Endothelial cell of umbilical vein (primary cell): Measurements from ENCODE around the gene DOCK6. TPM values are rescaled to one million over a fixed set of nuclear protein-coding genes. Genes with fewer than 3 reads are reported as not detected.

Experiments
- BruUV-seq: library from RNA; stranded (reverse); fragments of 400-500 nt; replicated peaks from 2 replicates; lab custom pipeline; 2021; lab: Mats Ljungman, UMichigan
- CTCF ChIA-PET: fragments of 300-600, 350-600 bp; sonication (Branson Sonifier 250); formaldehyde crosslinking; loops from one replicate; lab custom pipeline; 2021; ENCODE audit warnings: antibody characterized with exemption, inconsistent platforms; lab: Charles Lee
- POLR2A ChIA-PET: fragments of 300-600, 350-600 bp; sonication (Branson Sonifier 250); formaldehyde crosslinking; loops from one replicate; lab custom pipeline; 2021; ENCODE audit warnings: antibody characterized with exemption, inconsistent platforms; lab: Charles Lee
- DNase-seq: peaks from one replicate; pipeline ENCODE4 v3.0.0-alpha.2; 2011; ENCODE audit warnings: low read depth, low spot score
- FAIRE-seq: peaks from 2 replicates; lab custom pipeline; 2011; peaks lifted over from hg19 to GRCh38; lab: Jason Lieb, UNC
- H2AFZ ChIP-seq: 2 replicates; pipeline ENCODE4 v1.6.0; 2012; ENCODE audit warnings: low read depth, low read length, control low read depth, inconsistent platforms
- H3K27ac ChIP-seq: 2 replicates; pipeline ENCODE4 v1.5.1; 2011; ENCODE audit warnings: low read depth, mild to moderate bottlenecking, control low read depth, low read length, moderate library complexity; ENCODE audit not compliant: insufficient read depth
- H3K27me3 ChIP-seq, 2 experiments: 2 replicates each; pipeline versions ENCODE4 v1.6.0 to v1.6.1; 2011; ENCODE audit warnings: low read length in 2 of 2, mixed read lengths in 1 of 2; ENCODE audit not compliant: control insufficient read depth in 2 of 2, insufficient read depth in 2 of 2
- H3K36me3 ChIP-seq, 2 experiments: 2 replicates in 1 of 2; 3 replicates in 1 of 2; pipeline ENCODE4 v1.5.1; 2011; ENCODE audit warnings: low read length in 2 of 2, mild to moderate bottlenecking in 1 of 2, moderate library complexity in 1 of 2; ENCODE audit not compliant: control insufficient read depth in 2 of 2, insufficient read depth in 2 of 2; ENCODE audit errors: extremely low read depth in 1 of 2
- H3K4me1 ChIP-seq: 3 replicates; pipeline ENCODE4 v1.5.1; 2011; ENCODE audit warnings: mild to moderate bottlenecking, low read length; ENCODE audit not compliant: control insufficient read depth, insufficient read depth; ENCODE audit errors: extremely low read depth
- H3K4me2 ChIP-seq: 2 replicates; pipeline ENCODE4 v1.6.1; 2011; ENCODE audit warnings: low read length, control low read depth, mixed read lengths; ENCODE audit not compliant: insufficient read depth
- H3K4me3 ChIP-seq, 3 experiments: fragments of 200-600 bp in 1 of 3; sonication (generic), shearing (Covaris generic) in 1 of 3; replicated peaks in 1 of 3; 2 replicates each; pipeline ENCODE4 v1.5.1; 2011 to 2016; ENCODE audit warnings: control low read depth in 3 of 3, low read length in 3 of 3, mild to moderate bottlenecking in 2 of 3, inconsistent platforms in 1 of 3, low read depth in 1 of 3, moderate library complexity in 1 of 3; ENCODE audit not compliant: insufficient read depth in 1 of 3
- H3K79me2 ChIP-seq: 2 replicates; pipeline ENCODE4 v1.6.0; 2012; ENCODE audit warnings: low read length, inconsistent platforms; ENCODE audit not compliant: control insufficient read depth, insufficient read depth
- H3K9ac ChIP-seq: replicated peaks from 2 replicates; pipeline ENCODE3; 2011; ENCODE audit warnings: low read length, control low read depth; ENCODE audit not compliant: insufficient read depth; ENCODE audit errors: extremely low read depth
- H3K9me1 ChIP-seq: replicated peaks from 3 replicates; pipeline ENCODE4 v1.6.0; 2011; ENCODE audit warnings: mild to moderate bottlenecking, low read length; ENCODE audit not compliant: control insufficient read depth, insufficient read depth; ENCODE audit errors: extremely low read depth
- H3K9me3 ChIP-seq: replicated peaks from 2 replicates; pipeline ENCODE4 v1.5.1; 2012; ENCODE audit warnings: low read length, inconsistent platforms; ENCODE audit not compliant: control insufficient read depth, insufficient read depth
- H4K20me1 ChIP-seq: replicated peaks from 2 replicates; pipeline ENCODE3; 2011; ENCODE audit warnings: mild to moderate bottlenecking, low read length; ENCODE audit not compliant: control insufficient read depth, insufficient read depth; ENCODE audit errors: extremely low read depth
- EZH2 ChIP-seq: IDR thresholded peaks from 2 replicates; pipeline ENCODE4 v1.6.1; 2012; ENCODE audit warnings: borderline replicate concordance, low read depth, mild to moderate bottlenecking, moderate library complexity, low read length, inconsistent platforms; ENCODE audit not compliant: severe bottlenecking
- FOS ChIP-seq: IDR thresholded peaks from 2 replicates; pipeline ENCODE4 v1.6.1; 2011; ENCODE audit warnings: mild to moderate bottlenecking, low read length, moderate library complexity, borderline replicate concordance; ENCODE audit not compliant: insufficient read depth
- GATA2 ChIP-seq: IDR thresholded peaks from 2 replicates; pipeline ENCODE4 v1.7.0; 2011; ENCODE audit warnings: low read depth, mild to moderate bottlenecking, moderate library complexity, mixed read lengths, low read length; ENCODE audit not compliant: insufficient read length, insufficient read depth
- JUN ChIP-seq: IDR thresholded peaks from 2 replicates; pipeline ENCODE4 v1.6.1; 2011; ENCODE audit warnings: borderline replicate concordance, low read depth; ENCODE audit not compliant: insufficient read length, insufficient read depth
- MYC ChIP-seq: IDR thresholded peaks from one replicate; pipeline ENCODE4 v1.6.1; 2011; ENCODE audit warnings: mild to moderate bottlenecking, low read depth, low read length
- POLR2A ChIP-seq: IDR thresholded peaks from 2 replicates; pipeline ENCODE4 v1.6.1; 2012; ENCODE audit warnings: low read depth, mild to moderate bottlenecking, control low read depth, low read length
- POLR2AphosphoS5 ChIP-seq: IDR thresholded peaks from 2 replicates; pipeline ENCODE4 v1.6.1; 2012; ENCODE audit warnings: low read depth, mild to moderate bottlenecking, control low read depth, low read length, moderate library complexity; ENCODE audit not compliant: insufficient read depth
- dilution Hi-C: fragments of 300-500 bp; cut with MboI; formaldehyde crosslinking; loops from one replicate; pipeline ENCODE4 v1.15.0; 2019; ENCODE audit warnings: low sequenced_read_pairs; ENCODE audit not compliant: extremely low pct_ligation_motif_present
- intact Hi-C: fragments of 100-400 bp; cut with micrococcal nuclease; formaldehyde crosslinking; loops from one replicate; pipeline ENCODE4 v1.10.0; 2022
- polyA plus RNA-seq, 4 experiments: library from polyadenylated mRNA; depleted of rRNA in 3 of 4; stranded (reverse) in 3 of 4; unstranded in 1 of 4; fragments of >200 nt; gene quantifications; 2 replicates each; pipeline versions ENCODE4 v1.2.1 to v1.2.3, GENCODE V29; 2011 to 2012; ENCODE audit warnings: missing spikeins in 1 of 4
- total RNA-seq: library from RNA; stranded (reverse); gene quantifications from 2 replicates; pipeline ENCODE4 v1.2.3, GENCODE V29; 2021
- TF ChIP-seq, protein P1 (sequence below): IDR thresholded peaks from 2 replicates; pipeline ENCODE4 v1.6.1; 2011; ENCODE audit not compliant: insufficient read depth, insufficient read length
- TF ChIP-seq, protein P2 (sequence below), 2 donors: IDR thresholded peaks; 1 replicate in 1 of 2; 2 replicates in 1 of 2; pipeline ENCODE4 v1.5.1; 2011; ENCODE audit warnings: low read length in 2 of 2, mild to moderate bottlenecking in 2 of 2, moderate library complexity in 2 of 2, control low read depth in 1 of 2, inconsistent platforms in 1 of 2, low read depth in 1 of 2; ENCODE audit not compliant: insufficient read depth in 1 of 2; ENCODE audit errors: extremely low read depth in 1 of 2

Gene DOCK6
- total and polyA plus RNA-seq, 2 donors (not counting 3 experiments of a cell fraction or from before 2014, with no cell fraction given): 126 to 334 TPM

DNA sequence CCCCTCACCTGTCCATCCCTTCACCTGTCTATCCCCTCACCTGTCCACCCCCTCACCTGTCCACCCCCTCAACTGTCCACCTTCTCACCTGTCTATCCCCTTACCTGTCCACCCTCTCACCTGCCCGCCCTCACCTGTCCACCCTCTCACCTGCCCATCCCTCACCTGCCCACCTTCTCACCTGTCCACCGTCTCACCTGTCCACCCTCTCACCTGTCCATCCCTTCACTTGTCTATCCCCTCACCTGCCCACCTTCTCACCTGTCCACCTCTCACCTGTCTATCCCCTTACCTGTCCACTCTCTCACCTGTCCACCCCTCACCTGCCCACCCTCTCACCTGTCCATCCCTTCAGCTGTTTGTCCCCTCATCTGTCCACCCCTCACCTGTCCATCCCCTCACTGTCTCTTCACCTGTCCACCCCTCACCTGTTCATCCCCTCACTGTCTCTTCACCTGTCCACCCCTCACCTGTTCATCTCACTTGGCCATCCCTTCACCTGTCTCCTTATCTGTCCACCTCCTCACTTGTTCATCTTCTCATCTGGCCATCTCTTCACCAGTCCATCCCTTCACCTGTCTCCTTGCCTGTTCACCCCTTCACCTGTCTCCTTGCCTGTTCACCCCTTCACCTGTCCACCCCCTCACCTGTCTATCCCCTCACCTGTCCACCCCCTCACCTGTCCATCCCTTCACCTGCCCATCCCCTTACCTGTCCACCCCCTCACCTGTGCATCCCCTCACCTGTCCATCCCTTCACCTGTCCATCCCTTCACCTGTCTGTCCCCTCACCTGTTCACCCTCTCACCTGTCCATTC is 52.3 kb downstream of the DOCK6 start:
- no peaks in the 10 kb centered on the region for H3K9me3 ChIP-seq
- intact Hi-C loops (no loop called here), dilution Hi-C loops (no loop called here)
- H3K4me3 ChIP-seq: no peak overlapping the region
- DNase-seq (no peak), FAIRE-seq (no peak)
- BruUV-seq: no TSS peak
- no peaks in the 10 kb centered on the region for H3K27me3 ChIP-seq
- H2AFZ ChIP-seq: no peak overlapping the region
- no peaks in the 10 kb centered on the region for H4K20me1 ChIP-seq
- H3K27ac ChIP-seq: no peak overlapping the region
- no peak overlapping the region for H3K9ac ChIP-seq
- H3K4me1 ChIP-seq: no peaks in the 10 kb centered on the region
- no peak for TF ChIP-seq GATA2
- TF ChIP-seq JUN: no peak
- no peak for TF ChIP-seq POLR2A
- no peak for TF ChIP-seq FOS
- TF ChIP-seq, protein P1, sequence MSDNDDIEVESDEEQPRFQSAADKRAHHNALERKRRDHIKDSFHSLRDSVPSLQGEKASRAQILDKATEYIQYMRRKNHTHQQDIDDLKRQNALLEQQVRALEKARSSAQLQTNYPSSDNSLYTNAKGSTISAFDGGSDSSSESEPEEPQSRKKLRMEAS: no peak
- no peak for TF ChIP-seq MYC
- no peak for TF ChIP-seq POLR2AphosphoS5
- TF ChIP-seq, protein P2, sequence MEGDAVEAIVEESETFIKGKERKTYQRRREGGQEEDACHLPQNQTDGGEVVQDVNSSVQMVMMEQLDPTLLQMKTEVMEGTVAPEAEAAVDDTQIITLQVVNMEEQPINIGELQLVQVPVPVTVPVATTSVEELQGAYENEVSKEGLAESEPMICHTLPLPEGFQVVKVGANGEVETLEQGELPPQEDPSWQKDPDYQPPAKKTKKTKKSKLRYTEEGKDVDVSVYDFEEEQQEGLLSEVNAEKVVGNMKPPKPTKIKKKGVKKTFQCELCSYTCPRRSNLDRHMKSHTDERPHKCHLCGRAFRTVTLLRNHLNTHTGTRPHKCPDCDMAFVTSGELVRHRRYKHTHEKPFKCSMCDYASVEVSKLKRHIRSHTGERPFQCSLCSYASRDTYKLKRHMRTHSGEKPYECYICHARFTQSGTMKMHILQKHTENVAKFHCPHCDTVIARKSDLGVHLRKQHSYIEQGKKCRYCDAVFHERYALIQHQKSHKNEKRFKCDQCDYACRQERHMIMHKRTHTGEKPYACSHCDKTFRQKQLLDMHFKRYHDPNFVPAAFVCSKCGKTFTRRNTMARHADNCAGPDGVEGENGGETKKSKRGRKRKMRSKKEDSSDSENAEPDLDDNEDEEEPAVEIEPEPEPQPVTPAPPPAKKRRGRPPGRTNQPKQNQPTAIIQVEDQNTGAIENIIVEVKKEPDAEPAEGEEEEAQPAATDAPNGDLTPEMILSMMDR (IDR thresholded peaks at IDR 0.05; ENCODE audit: extremely low read depth in 1 of 2, insufficient read depth in 1 of 2, low read depth in 1 of 2, low read length in 2 of 2): no peak
- TF ChIP-seq EZH2: no peak
- no peak overlapping the region for H3K4me2 ChIP-seq
- H3K36me3 ChIP-seq: peaks cover 2 to 47% of the 10 kb centered on the region in 2 experiments
- H3K9me1 ChIP-seq: no peaks in the 10 kb centered on the region
- POLR2A ChIA-PET: no interaction called here
- CTCF ChIA-PET: no interaction called here
- no peaks in the 10 kb centered on the region for H3K79me2 ChIP-seq
